AG10803 (cell line): ENCODE measurements around the gene OR5AU1.
"Not testable (repeated sequence)": the region's sequence is repeated elsewhere in the genome, so short reads cannot be mapped to it uniquely, and the experiment has no call there.

ENCODE experiments used
- DNase-seq: peaks from one replicate; pipeline ENCODE4 v3.0.0; 2010; ENCODE audit warnings: low read depth
- H3K4me3 ChIP-seq: 2 replicates; pipeline ENCODE4 v1.5.1; 2011; ENCODE audit warnings: mild to moderate bottlenecking, low read length, control low read depth
- TF ChIP-seq, protein P1 (sequence below): conservative IDR thresholded peaks from 2 replicates; pipeline ENCODE4 v1.5.1; 2011; ENCODE audit warnings: mild to moderate bottlenecking, low read length, control low read depth, inconsistent platforms

Gene OR5AU1

DNA sequence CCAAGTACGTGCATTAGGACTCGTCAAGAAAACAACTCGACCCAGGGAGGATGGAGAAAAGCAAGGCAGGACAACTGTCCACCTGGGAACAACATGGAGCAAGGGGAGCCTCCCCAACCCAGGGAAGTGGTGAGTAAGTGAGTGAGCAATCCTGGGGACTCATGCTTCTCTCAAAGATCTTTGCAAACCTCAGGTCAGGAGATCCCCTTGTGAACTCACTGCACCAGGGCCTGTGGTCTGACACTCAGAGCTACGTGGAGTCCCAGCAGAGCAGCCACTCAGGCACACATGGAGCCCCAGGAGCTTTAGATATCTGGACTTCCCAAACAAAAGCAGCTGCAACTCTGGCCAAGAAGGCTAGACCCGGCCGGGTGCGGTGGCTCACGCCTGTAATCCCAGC, 12.2 kb upstream of the OR5AU1 start:
- TF ChIP-seq, protein P1, sequence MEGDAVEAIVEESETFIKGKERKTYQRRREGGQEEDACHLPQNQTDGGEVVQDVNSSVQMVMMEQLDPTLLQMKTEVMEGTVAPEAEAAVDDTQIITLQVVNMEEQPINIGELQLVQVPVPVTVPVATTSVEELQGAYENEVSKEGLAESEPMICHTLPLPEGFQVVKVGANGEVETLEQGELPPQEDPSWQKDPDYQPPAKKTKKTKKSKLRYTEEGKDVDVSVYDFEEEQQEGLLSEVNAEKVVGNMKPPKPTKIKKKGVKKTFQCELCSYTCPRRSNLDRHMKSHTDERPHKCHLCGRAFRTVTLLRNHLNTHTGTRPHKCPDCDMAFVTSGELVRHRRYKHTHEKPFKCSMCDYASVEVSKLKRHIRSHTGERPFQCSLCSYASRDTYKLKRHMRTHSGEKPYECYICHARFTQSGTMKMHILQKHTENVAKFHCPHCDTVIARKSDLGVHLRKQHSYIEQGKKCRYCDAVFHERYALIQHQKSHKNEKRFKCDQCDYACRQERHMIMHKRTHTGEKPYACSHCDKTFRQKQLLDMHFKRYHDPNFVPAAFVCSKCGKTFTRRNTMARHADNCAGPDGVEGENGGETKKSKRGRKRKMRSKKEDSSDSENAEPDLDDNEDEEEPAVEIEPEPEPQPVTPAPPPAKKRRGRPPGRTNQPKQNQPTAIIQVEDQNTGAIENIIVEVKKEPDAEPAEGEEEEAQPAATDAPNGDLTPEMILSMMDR = no peak
- DNase-seq = no peak
- no peak overlapping the region for H3K4me3 ChIP-seq

GRCh38 chr14:21165670-21166069, 9.8 kb upstream of the OR5AU1 start:
- DNase-seq, H3K4me3 ChIP-seq: not testable (repeated sequence)

DNA sequence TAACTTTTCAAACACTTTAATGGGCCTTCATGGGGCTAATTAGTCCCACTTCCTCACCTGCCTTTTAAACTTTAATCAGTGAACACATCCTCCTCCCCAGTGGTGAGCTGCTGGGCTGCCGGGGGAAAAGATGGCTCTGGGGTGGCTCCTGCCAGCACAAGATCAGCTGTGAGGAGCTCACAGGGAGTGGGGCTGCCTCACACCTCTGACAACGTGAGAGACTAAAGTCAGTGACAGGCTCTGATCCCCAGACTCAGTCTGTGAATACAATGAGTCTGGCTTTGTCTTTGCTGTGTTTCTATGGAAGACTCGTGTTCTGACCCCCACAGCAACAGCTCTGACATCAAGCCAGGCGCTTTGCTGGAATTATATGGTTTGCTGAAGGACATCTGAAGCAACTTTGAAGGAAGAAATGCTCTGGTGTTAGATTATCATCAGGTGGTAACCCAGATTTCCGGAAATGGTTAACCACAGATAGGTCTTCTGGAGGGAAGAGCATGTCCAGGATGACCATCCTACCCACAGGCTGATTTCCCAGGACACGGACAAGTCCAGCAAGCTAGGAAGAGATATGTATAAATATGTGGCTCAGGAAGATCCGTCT, 9.2 kb upstream of the OR5AU1 start:
- not testable (repeated sequence) for H3K4me3 ChIP-seq, DNase-seq

DNA sequence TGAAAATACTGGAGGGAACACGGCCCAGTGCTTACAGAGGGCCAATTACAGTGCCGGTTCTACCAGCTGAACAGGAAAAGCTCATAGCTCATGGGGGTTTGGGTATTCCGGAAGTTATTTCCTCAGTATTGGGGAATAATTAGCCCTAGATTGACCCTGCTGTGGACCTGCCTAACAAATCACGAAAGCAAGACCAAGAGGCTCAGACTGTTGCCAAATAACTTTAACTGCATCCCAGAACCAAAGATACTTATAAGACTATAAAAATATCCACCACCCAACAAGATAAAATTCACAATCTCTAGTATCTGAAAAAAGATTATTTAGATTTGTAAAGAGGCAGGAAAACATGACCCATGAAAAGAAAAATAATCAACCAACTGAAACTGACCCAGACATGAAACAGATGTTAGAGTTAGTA, 8.0 kb upstream of the OR5AU1 start:
- no peak overlapping the region for H3K4me3 ChIP-seq

DNA sequence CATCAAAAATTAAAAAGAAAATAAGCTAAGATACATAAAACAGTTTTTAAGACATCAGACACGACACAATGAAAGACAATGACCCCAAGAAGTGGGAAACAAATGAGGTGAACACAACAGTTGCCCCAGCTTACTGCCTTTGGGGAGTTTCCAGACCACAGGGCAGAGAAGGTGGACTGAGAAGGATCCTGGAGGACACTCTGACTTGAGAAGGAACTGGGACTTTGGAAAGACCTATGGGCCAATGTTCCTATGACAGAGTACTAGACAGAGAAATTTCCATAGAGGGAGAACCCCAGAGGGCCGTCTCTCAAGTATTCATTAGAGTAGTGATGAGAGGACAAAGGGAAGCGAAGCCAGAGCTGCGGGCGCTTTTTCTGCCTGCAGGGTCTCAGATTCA, 6.2 kb upstream of the OR5AU1 start:
- TF ChIP-seq, protein P1 = no peak
- H3K4me3 ChIP-seq = no peak overlapping the region
- no peak for DNase-seq

More for the DNA sequence above, 8.0 kb upstream of the OR5AU1 start:
- TF ChIP-seq, protein P1 = no peak
- no peak for DNase-seq

GRCh38 chr14:21160061-21160610, 4.3 kb upstream of the OR5AU1 start:
- no peak overlapping the region for H3K4me3 ChIP-seq
- no peak for DNase-seq
- TF ChIP-seq, protein P1 = no peak

DNA sequence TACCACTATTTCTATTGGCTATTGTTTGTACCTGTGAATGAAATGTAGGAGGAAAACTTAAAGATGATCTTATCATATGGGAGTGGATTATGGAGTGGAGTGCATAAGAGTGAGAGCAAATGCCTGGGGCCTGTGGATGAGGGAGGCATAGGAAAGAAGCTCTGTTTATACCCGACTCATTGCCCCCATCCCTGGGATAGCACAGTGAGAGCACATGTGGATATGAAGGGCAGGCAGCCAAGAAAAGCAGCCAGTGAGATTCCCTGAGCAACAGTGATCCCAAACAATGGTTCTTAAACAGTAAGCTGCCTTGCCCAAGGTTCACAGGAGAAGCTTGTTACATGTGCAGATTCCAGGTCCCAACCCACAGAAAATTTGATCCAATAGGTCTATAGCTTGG, 2.3 kb upstream of the OR5AU1 start:
- DNase-seq, H3K4me3 ChIP-seq: not testable (repeated sequence)

DNA sequence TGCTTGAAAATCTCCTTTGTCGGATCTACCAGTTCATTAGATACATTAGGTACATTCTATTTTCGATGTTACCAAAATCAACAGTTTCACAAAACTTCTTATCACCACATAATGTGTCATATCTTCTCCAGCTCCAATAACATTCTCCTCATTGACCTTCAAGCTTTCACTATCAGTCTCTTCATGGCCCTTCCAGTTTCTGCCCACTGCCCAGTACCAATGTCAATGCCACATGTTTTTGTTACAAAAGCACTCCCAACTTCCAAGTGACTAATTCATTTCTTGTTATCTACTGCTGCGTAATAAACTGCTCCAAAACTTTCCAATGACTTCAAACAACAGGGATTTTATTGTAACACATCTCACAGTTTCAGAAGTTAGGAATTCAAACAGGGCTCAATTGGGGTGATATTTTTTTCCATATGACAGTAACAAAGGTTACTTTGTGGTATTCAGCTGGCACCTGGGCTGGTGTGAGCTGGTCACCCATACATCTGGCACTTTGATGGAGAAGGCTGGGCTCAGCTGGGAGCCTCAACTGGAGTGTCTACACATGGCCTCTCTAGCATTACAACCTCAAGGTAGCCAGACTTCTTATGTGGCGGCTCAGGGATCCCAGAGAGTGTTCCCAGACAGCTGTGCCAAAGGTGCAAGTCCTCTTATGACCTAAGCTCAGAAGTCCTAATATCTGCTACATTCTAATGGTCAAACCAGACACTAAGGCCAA, 6.1 kb downstream of the OR5AU1 start:
- DNase-seq = no peak
- no peak overlapping the region for H3K4me3 ChIP-seq
- TF ChIP-seq, protein P1 = no peak
